Ecto neural progenitor cell (in vitro differentiated cells): ENCODE data around the gene TEDC2.
A peak's percentile ranks its signal among the peaks of the same experiment; 100 is the strongest.

Source experiments
- DNase-seq: peaks from one replicate; pipeline ENCODE4 v3.0.0-alpha.2; 2018; ENCODE audit warnings: low spot score

Gene TEDC2

DNA sequence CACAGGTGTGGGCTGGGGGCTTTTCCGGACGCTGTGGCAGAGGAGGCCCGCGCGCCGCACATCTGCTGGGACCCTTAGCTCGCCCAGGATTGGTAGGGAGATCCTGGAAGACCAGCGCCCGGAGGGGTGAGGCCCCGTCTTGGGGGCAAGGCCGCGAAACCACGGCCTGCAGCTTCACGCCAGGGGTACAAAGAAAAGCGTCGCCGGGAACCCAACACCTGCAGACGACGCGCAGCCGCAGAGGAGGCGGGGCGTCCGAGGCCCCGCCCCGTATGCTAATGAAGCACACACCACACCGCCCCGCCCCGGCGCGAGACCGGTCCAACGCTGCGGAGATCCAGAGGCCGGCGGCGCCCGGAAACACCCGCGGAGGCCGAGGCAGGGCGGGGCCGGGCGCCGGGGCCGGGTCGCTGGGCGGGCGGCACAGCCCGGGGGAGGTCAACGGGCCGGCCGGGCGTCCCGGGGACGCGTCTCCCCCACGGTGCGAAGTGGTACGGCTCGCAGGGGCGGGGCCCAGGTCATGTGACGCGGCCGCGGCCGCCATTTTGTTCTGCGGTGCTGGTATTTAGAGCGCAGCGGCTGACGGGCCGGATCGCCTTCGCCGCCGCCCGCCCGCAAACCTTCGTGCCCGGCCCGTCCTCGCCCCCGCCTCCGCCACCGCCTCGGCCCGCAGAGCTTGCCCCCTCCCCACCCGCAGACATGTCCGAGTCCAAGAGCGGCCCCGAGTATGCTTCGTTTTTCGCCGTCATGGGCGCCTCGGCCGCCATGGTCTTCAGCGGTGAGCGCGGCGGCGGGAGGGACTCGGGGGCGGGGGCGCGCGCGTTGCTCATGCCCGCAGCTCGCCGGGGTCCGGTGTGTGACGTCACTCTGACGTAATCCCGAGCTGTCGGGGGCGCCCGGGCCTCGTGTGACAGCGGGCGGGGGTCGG, 53.8 kb downstream of the TEDC2 start, which contains the start of gene ATP6V0C:
ATP6V0C (plus strand) TSS at position 548 of the 928 bp plus-strand sequence; CDS start at position 700, 152 bp downstream.
- DNase-seq: peak; percentile 96
